HCT116 (cell line): ENCODE measurements around the gene SACM1L. TPM values are rescaled to one million over a fixed set of nuclear protein-coding genes. Genes with fewer than 3 reads are reported as not detected.
A peak's percentile ranks its signal among the peaks of the same experiment; 100 is the strongest.

Experiments used
- ATAC-seq: fragments of 200-7000 bp; cut with Tn5 transposase; 2 replicates; pipeline ENCODE4 v1.9.1; 2020; ENCODE audit warnings: mild to moderate bottlenecking, moderate library complexity
- BruUV-seq: library from RNA; stranded (reverse); fragments of 400-500 nt; replicated peaks from 2 replicates; lab custom pipeline; 2021; lab: Mats Ljungman, UMichigan
- CTCF ChIA-PET: fragments of 300-600 bp; sonication (Branson Sonifier 250); formaldehyde crosslinking; loops from one replicate; lab custom pipeline; 2021; ENCODE audit warnings: antibody characterized with exemption; lab: Charles Lee
- POLR2A ChIA-PET: fragments of 300-600, 350-600 bp; sonication (Branson Sonifier 250); formaldehyde crosslinking; loops from one replicate; lab custom pipeline; 2021; ENCODE audit warnings: antibody characterized with exemption; lab: Charles Lee
- RAD21 ChIA-PET, 2 experiments: fragments of 300-600 bp; sonication (Branson Sonifier 250); formaldehyde crosslinking; loops; one replicate each; lab custom pipeline; 2023; ENCODE audit warnings: low total read pairs in 2 of 2; ENCODE audit not compliant: uncharacterized antibody in 2 of 2, unreplicated experiment in 2 of 2, low non-redundant PET in 1 of 2; lab: Charles Lee
- DNase-seq: peaks from one replicate; pipeline ENCODE4 v3.0.0-alpha.2; 2010; ENCODE audit warnings: low read depth, low spot score
- H2AFZ ChIP-seq: fragments of 200-600 bp; shearing (Covaris generic), sonication (generic); 2 replicates; pipeline ENCODE4 v1.6.1; 2017; ENCODE audit warnings: low read depth, mixed run types, mixed read lengths, antibody characterized with exemption, low read length; ENCODE audit not compliant: poor library complexity, severe bottlenecking
- H3K27ac ChIP-seq: 2 replicates; pipeline ENCODE4 v1.5.1; 2012; ENCODE audit warnings: low read depth, low read length
- H3K27me3 ChIP-seq: fragments of 200-600 bp; sonication (generic); 2 replicates; pipeline ENCODE4 v1.6.1; 2016; ENCODE audit warnings: mixed run types, low read length, mixed read lengths; ENCODE audit not compliant: insufficient read depth
- H3K36me3 ChIP-seq, 2 experiments: fragments of 200-500 bp in 1 of 2; fragments of 200-600 bp in 1 of 2; sonication (Bioruptor generic) in 1 of 2; sonication (generic) in 1 of 2; 2 replicates each; pipeline versions ENCODE4 v1.5.1 to v1.6.1; 2014 to 2016; ENCODE audit warnings: low read length in 2 of 2, inconsistent platforms in 1 of 2, mixed read lengths in 1 of 2, mixed run types in 1 of 2; ENCODE audit not compliant: insufficient read depth in 2 of 2, control insufficient read depth in 1 of 2
- H3K4me1 ChIP-seq, 2 experiments: fragments of 200-600 bp in 1 of 2; sonication (generic) in 1 of 2; 2 replicates each; pipeline versions ENCODE4 v1.5.1 to v1.6.1; 2012 to 2017; ENCODE audit warnings: low read length in 2 of 2, inconsistent platforms in 1 of 2, mild to moderate bottlenecking in 1 of 2, mixed read lengths in 1 of 2, mixed run types in 1 of 2, moderate library complexity in 1 of 2; ENCODE audit not compliant: insufficient read depth in 2 of 2, control insufficient read depth in 1 of 2
- H3K4me2 ChIP-seq: fragments of 200-600 bp; sonication (generic); 2 replicates; pipeline ENCODE4 v1.6.1; 2017; ENCODE audit warnings: mixed run types, low read length, mixed read lengths
- H3K4me3 ChIP-seq, 2 experiments: fragments of 200-600 bp in 1 of 2; sonication (generic) in 1 of 2; replicated peaks in 1 of 2; 2 replicates each; pipeline ENCODE4 v1.5.1; 2011 to 2016; ENCODE audit warnings: low read length in 2 of 2, control low read depth in 1 of 2, low read depth in 1 of 2, mild to moderate bottlenecking in 1 of 2, mixed read lengths in 1 of 2, mixed run types in 1 of 2
- H3K79me2 ChIP-seq: fragments of 200-600 bp; sonication (generic); 2 replicates; pipeline ENCODE4 v1.6.1; 2017; ENCODE audit warnings: mild to moderate bottlenecking, mixed run types, low read length, moderate library complexity, mixed read lengths; ENCODE audit not compliant: insufficient read depth
- H3K9ac ChIP-seq: fragments of 200-600 bp; sonication (generic); 2 replicates; pipeline ENCODE4 v1.6.1; 2016; ENCODE audit warnings: low read length, mixed read lengths
- H3K9me2 ChIP-seq: fragments of 200-600 bp; sonication (generic), shearing (Covaris generic); 2 replicates; pipeline ENCODE4 v1.6.1; 2017; ENCODE audit warnings: mixed run types, mild to moderate bottlenecking, moderate library complexity; ENCODE audit not compliant: insufficient read depth
- H3K9me3 ChIP-seq, 2 experiments: fragments of 200-500 bp in 1 of 2; fragments of 200-600 bp in 1 of 2; sonication (Bioruptor generic) in 1 of 2; sonication (generic) in 1 of 2; 2 replicates each; pipeline ENCODE4 v1.6.1; 2014 to 2017; ENCODE audit warnings: low read length in 2 of 2, mixed read lengths in 2 of 2, inconsistent platforms in 1 of 2, low read depth in 1 of 2, mild to moderate bottlenecking in 1 of 2, mixed run types in 1 of 2, moderate library complexity in 1 of 2; ENCODE audit not compliant: control insufficient read depth in 1 of 2, insufficient read depth in 1 of 2
- H4K20me1 ChIP-seq: fragments of 200-600 bp; sonication (generic), shearing (Covaris generic); 2 replicates; pipeline ENCODE4 v1.6.1; 2017; ENCODE audit warnings: mixed run types, mild to moderate bottlenecking, moderate library complexity; ENCODE audit not compliant: insufficient read depth
- CBX3 ChIP-seq: IDR thresholded peaks from 2 replicates; pipeline ENCODE4 v1.6.1; 2012; ENCODE audit warnings: low read depth
- CEBPB ChIP-seq: IDR thresholded peaks from 2 replicates; pipeline ENCODE4 v1.6.1; 2012; ENCODE audit warnings: low read depth
- CTCF ChIP-seq, 3 experiments: fragments of 200-600 bp in 1 of 3; sonication (generic) in 1 of 3; IDR thresholded peaks in 2 of 3; conservative IDR thresholded peaks in 1 of 3; 2 replicates each; pipeline ENCODE4 v1.5.1; 2012 to 2017; ENCODE audit warnings: low read depth in 2 of 3, low read length in 2 of 3, antibody characterized with exemption in 1 of 3, borderline replicate concordance in 1 of 3, control low read depth in 1 of 3, mild to moderate bottlenecking in 1 of 3, mixed read lengths in 1 of 3, mixed run types in 1 of 3, moderate library complexity in 1 of 3; ENCODE audit not compliant: insufficient read depth in 1 of 3
- ELF1 ChIP-seq: IDR thresholded peaks from 2 replicates; pipeline ENCODE4 v1.6.1; 2012; ENCODE audit warnings: low read depth, borderline replicate concordance
- EZH2 ChIP-seq: fragments of 200-600 bp; sonication (generic); IDR thresholded peaks from 2 replicates; pipeline ENCODE4 v1.6.1; 2017; ENCODE audit warnings: antibody characterized with exemption, mixed run types
- JUND ChIP-seq: IDR thresholded peaks from 2 replicates; pipeline ENCODE4 v1.6.1; 2012
- POLR2AphosphoS5 ChIP-seq: IDR thresholded peaks from 2 replicates; pipeline ENCODE4 v1.6.1; 2011; ENCODE audit warnings: mild to moderate bottlenecking, low read depth, low read length, moderate library complexity
- RAD21 ChIP-seq: IDR thresholded peaks from 2 replicates; pipeline ENCODE4 v1.6.1; 2012; ENCODE audit warnings: low read depth, mild to moderate bottlenecking
- SP1 ChIP-seq: IDR thresholded peaks from 2 replicates; pipeline ENCODE4 v1.6.1; 2012; ENCODE audit warnings: low read depth
- TCF7L2 ChIP-seq: IDR thresholded peaks from 2 replicates; pipeline ENCODE4 v1.7.0; 2011; ENCODE audit warnings: borderline replicate concordance, inconsistent platforms; ENCODE audit not compliant: insufficient read depth, insufficient read length; ENCODE audit errors: extremely low read depth
- YY1 ChIP-seq: IDR thresholded peaks from 2 replicates; pipeline ENCODE4 v1.6.1; 2011; ENCODE audit warnings: low read length, low read depth, moderate library complexity, mild to moderate bottlenecking; ENCODE audit not compliant: insufficient replicate concordance; ENCODE audit errors: extremely low read depth
- ZFX ChIP-seq: fragments of 450-650 bp; IDR thresholded peaks from 2 replicates; pipeline ENCODE4 v1.6.1; 2017
- ZNF274 ChIP-seq: fragments of 200-500 bp; sonication (Bioruptor generic); IDR thresholded peaks from 2 replicates; pipeline ENCODE4 v1.6.1; 2014; ENCODE audit warnings: mild to moderate bottlenecking, low read depth, low read length, inconsistent platforms
- intact Hi-C: fragments of 100-400 bp; cut with micrococcal nuclease; formaldehyde crosslinking; loops from 2 replicates; pipeline ENCODE4 v1.10.0; 2022
- total RNA-seq: library from RNA; stranded (reverse); gene quantifications from one replicate; pipeline ENCODE4 v1.2.1, GENCODE V29; 2021; ENCODE audit not compliant: unreplicated experiment
- TF ChIP-seq, protein P1 (sequence below): IDR thresholded peaks from 2 replicates; pipeline ENCODE4 v1.6.1; 2012
- TF ChIP-seq, protein P2 (sequence below): IDR thresholded peaks from 2 replicates; pipeline ENCODE4 v1.6.1; 2012; ENCODE audit warnings: low read depth
- TF ChIP-seq, protein P3 (sequence below): IDR thresholded peaks from 2 replicates; pipeline ENCODE4 v1.6.1; 2012

The SACM1L gene
- total RNA-seq, 1 experiment from 2014 or later = 27.3 TPM

- POLR2A ChIA-PET = no interaction called here
- H3K9me2 ChIP-seq = no peaks in the 10 kb centered on the region
- RAD21 ChIA-PET = no interaction called here
- no peak overlapping the region for H3K9ac ChIP-seq
- intact Hi-C loops = no loop called here
- H2AFZ ChIP-seq = no peak overlapping the region
- peaks cover 3 to 17% of the 10 kb centered on the region in 2 experiments; a peak in 2 of 4 replicates for H3K4me1 ChIP-seq
- no peaks in the 10 kb centered on the region for H3K36me3 ChIP-seq
- TF ChIP-seq, protein P1, sequence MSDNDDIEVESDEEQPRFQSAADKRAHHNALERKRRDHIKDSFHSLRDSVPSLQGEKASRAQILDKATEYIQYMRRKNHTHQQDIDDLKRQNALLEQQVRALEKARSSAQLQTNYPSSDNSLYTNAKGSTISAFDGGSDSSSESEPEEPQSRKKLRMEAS = no peak
- no peak for TF ChIP-seq RAD21
- no peak for TF ChIP-seq CBX3
- TF ChIP-seq CTCF (IDR thresholded peaks at IDR 0.05 in 2 of 3, conservative IDR thresholded peaks at IDR 0.05 in 1 of 3; ENCODE audit: borderline replicate concordance in 1 of 3, insufficient read depth in 1 of 3, low read depth in 2 of 3, low read length in 2 of 3) = no peak
- no peak for TF ChIP-seq YY1
- TF ChIP-seq CEBPB = no peak
- TF ChIP-seq SP1 = no peak
- no peak for TF ChIP-seq ELF1
- TF ChIP-seq JUND = no peak
- no peak for TF ChIP-seq TCF7L2
- TF ChIP-seq ZNF274 = no peak
- TF ChIP-seq, protein P2, sequence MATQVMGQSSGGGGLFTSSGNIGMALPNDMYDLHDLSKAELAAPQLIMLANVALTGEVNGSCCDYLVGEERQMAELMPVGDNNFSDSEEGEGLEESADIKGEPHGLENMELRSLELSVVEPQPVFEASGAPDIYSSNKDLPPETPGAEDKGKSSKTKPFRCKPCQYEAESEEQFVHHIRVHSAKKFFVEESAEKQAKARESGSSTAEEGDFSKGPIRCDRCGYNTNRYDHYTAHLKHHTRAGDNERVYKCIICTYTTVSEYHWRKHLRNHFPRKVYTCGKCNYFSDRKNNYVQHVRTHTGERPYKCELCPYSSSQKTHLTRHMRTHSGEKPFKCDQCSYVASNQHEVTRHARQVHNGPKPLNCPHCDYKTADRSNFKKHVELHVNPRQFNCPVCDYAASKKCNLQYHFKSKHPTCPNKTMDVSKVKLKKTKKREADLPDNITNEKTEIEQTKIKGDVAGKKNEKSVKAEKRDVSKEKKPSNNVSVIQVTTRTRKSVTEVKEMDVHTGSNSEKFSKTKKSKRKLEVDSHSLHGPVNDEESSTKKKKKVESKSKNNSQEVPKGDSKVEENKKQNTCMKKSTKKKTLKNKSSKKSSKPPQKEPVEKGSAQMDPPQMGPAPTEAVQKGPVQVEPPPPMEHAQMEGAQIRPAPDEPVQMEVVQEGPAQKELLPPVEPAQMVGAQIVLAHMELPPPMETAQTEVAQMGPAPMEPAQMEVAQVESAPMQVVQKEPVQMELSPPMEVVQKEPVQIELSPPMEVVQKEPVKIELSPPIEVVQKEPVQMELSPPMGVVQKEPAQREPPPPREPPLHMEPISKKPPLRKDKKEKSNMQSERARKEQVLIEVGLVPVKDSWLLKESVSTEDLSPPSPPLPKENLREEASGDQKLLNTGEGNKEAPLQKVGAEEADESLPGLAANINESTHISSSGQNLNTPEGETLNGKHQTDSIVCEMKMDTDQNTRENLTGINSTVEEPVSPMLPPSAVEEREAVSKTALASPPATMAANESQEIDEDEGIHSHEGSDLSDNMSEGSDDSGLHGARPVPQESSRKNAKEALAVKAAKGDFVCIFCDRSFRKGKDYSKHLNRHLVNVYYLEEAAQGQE = no peak
- TF ChIP-seq, protein P3, sequence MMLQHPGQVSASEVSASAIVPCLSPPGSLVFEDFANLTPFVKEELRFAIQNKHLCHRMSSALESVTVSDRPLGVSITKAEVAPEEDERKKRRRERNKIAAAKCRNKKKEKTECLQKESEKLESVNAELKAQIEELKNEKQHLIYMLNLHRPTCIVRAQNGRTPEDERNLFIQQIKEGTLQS = no peak
- no peak for TF ChIP-seq POLR2AphosphoS5
- no peak for TF ChIP-seq EZH2
- TF ChIP-seq ZFX = no peak
- H3K79me2 ChIP-seq = no peaks in the 10 kb centered on the region
- no TSS peak for BruUV-seq
- no peak overlapping the region for H3K4me3 ChIP-seq
- ATAC-seq (no peak), DNase-seq (no peak)
- no peaks in the 10 kb centered on the region for H4K20me1 ChIP-seq
- no peaks in the 10 kb centered on the region for H3K27me3 ChIP-seq
- no peaks in the 10 kb centered on the region for H3K9me3 ChIP-seq
- CTCF ChIA-PET = interaction anchor here (1.3 kb wide), 1 partner anchor 34 kb away, joined by 3 read pairs; no protein-coding TSS in a partner anchor
- H3K27ac ChIP-seq = no peak overlapping the region
- H3K4me2 ChIP-seq = peak overlapping the region; percentile 38; the same call in 1 of the 2 replicates
These were observed 105.5 kb downstream of the SACM1L start for GRCh38 chr3:45794660-45795059.
